Posterior cingulate gyrus (tissue), 11 donors: Measurements from ENCODE around the gene ROBO1.
"Not testable (repeated sequence)": the region's sequence is repeated elsewhere in the genome, so short reads cannot be mapped to it uniquely, and the experiment has no call there.

Source experiments
- DNase-seq, 10 donors: peaks; one replicate each; pipeline versions ENCODE4 v3.0.0 to v3.0.0-alpha.2; 2020 to 2021; ENCODE audit warnings: mixed read lengths in 3 of 10
- intact Hi-C: fragments of 100-400 bp; cut with DNase I; formaldehyde crosslinking; loops from one replicate; pipeline ENCODE4 v1.15.1; 2023

The ROBO1 gene

DNA sequence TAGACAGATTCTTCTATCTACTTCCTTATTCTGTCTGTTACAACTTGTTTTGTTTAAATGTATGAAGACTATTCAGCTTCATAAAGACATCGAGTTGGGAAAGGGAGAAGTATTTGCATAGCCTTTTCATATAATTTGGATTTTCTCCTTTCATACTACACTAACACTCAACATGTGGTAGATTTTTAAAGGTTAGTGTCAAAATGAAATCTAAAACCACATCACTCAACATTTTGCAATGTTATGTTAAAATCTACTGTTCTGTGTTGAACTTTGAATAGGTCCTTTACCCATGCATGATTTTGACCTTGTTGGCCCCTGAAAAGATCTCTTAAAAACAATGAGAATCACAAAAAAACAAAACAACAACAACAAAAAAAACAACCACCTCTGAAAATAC lies 860.9 kb downstream of the ROBO1 start:
- intact Hi-C loops, result no loop called here
- DNase-seq, result no peak

DNA sequence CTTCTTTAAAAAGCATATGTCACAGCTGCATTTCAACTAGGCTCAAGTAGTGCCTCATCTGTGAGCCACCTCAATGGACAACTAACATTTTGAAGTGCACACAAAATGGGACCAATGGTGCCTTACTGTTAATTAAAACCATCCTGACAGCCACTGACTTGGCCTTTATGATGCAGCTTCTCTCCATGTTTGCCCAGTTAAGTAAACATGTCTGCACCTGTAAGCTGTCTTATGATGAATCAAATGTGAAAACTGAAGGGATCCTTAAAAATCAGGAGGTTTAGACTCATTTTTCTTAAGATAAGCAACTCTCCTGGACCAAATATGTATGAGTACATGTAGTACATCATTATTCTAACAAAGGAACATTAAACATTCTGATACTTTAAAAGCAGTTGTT lies 861.6 kb downstream of the ROBO1 start:
- DNase-seq, result no peak
- intact Hi-C loops, result no loop called here

DNA sequence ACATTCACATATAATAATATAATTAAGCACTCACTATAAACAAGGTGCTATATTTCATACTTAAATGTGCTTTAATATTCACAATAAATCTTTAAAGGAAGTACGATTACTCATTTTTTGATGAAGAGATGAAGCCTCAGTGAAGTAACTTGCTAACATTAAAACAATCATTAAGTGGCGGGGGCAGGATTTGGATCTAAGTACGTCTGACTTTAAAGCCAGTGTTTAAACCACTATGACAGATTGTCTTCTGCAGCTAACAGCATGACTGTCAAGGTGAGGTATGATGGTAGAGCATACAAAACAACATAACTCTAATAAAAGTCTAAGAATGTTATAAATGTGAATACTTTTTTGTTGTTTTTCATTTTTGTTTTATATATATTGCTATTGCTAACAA lies 862.1 kb downstream of the ROBO1 start:
- intact Hi-C loops, result no loop called here
- DNase-seq, result no peak

DNA sequence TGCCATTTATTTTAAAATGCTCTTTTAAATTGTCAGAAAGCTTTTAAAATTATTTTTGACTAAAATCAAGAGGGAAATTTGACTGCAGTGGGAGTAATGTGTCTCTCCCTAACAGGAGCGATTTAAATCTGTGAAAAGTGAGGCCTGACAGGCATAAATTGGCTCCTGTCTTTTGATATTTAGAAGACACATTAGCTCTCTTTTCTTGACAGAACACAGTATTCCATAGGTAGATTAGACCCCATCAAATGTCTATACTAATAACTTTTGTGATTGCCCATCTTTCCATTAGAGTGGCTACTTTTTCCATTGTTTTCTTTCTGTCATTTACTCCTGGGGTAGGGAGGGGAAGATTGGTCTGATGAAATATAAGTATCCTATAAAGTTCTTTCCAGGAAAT lies 866.3 kb downstream of the ROBO1 start:
- intact Hi-C loops, result no loop called here
- no peak for DNase-seq

- intact Hi-C loops, result no loop called here
- no peak for DNase-seq
These were observed 866.9 kb downstream of the ROBO1 start for GRCh38 chr3:78900880-78901279.

- DNase-seq, result no peak
- intact Hi-C loops, result no loop called here
These were observed 867.4 kb downstream of the ROBO1 start for GRCh38 chr3:78900426-78900825.

GRCh38 chr3:78895528-78895927 lies 872.3 kb downstream of the ROBO1 start:
- DNase-seq, result no peak
- intact Hi-C loops, result loop anchor here (10.0 kb wide), 1 partner anchor 231 kb away; no protein-coding TSS in a partner anchor

GRCh38 chr3:78894787-78895186 lies 873.0 kb downstream of the ROBO1 start:
- no peak for DNase-seq
- intact Hi-C loops, result loop anchor here (10.0 kb wide), 1 partner anchor 230 kb away; no protein-coding TSS in a partner anchor

DNA sequence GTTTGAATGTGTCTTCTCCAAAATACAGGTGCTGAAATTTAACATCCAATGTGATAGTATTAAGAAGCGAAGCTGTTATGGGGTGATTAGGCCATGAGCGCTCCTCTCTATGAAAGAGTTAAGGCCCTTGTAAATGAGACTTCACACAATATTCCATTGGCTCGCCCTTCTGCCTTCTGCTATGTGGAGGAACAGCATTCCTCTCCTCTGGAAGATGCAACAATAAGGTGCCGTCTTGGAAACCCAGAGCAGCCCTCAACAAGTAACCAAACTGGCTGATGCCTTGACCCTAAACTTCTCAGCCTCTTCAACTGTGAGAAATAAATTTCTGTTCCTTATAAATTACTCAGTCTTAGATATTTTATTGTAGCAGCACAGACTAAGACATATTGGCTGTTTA lies 874.6 kb downstream of the ROBO1 start:
- intact Hi-C loops, result loop anchor here (10.0 kb wide), 1 partner anchor 228 kb away; no protein-coding TSS in a partner anchor
- no peak for DNase-seq

GRCh38 chr3:78889348-78889747 lies 878.5 kb downstream of the ROBO1 start:
- intact Hi-C loops, result loop anchor here (10.0 kb wide), 1 partner anchor 125 kb away; no protein-coding TSS in a partner anchor

GRCh38 chr3:78888635-78889034 lies 879.2 kb downstream of the ROBO1 start:
- DNase-seq, result no peak
- intact Hi-C loops, result loop anchor here (10.0 kb wide), 1 partner anchor 126 kb away; no protein-coding TSS in a partner anchor

More at GRCh38 chr3:78889348-78889747, 878.5 kb downstream of the ROBO1 start:
- no peak for DNase-seq

- intact Hi-C loops, result loop anchor here (10.0 kb wide), 1 partner anchor 127 kb away; no protein-coding TSS in a partner anchor
- no peak for DNase-seq
These were observed 880.2 kb downstream of the ROBO1 start for GRCh38 chr3:78887547-78888011.

GRCh38 chr3:78887029-78887428 lies 880.8 kb downstream of the ROBO1 start:
- intact Hi-C loops, result loop anchor here (10.0 kb wide), 1 partner anchor 128 kb away; no protein-coding TSS in a partner anchor
- DNase-seq, result no peak

GRCh38 chr3:78884567-78884966 lies 883.2 kb downstream of the ROBO1 start:
- not testable (repeated sequence) for DNase-seq
- intact Hi-C loops, result loop anchor here (10.0 kb wide), 1 partner anchor 130 kb away; no protein-coding TSS in a partner anchor

DNA sequence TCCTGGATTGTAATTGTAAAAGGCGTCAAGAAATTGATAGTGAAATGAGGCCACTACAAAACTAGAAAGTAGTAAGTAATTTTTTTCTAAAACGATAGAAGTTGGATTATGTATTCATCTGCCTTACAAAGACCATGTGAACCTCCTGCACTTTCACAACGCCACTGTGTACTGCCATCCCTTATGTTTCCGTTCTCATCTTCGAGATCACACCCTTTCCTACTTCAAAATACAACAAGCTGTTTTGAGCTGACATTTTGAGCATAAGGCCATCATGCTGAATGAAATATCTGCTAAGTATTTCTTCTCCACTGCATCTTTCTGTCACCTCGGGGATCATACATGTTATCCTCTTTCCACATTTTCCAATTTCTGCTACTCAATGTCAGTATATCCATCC lies 885.5 kb downstream of the ROBO1 start:
- DNase-seq, result no peak

GRCh38 chr3:78881501-78881900 lies 886.3 kb downstream of the ROBO1 start:
- DNase-seq, result no peak
- intact Hi-C loops, result loop anchor here (10.0 kb wide), 1 partner anchor 133 kb away; no protein-coding TSS in a partner anchor

More for the DNA sequence above, 885.5 kb downstream of the ROBO1 start:
- intact Hi-C loops, result loop anchor here (10.0 kb wide), 1 partner anchor 133 kb away; no protein-coding TSS in a partner anchor

- no peak for DNase-seq
- intact Hi-C loops, result loop anchor here (10.0 kb wide), 1 partner anchor 134 kb away; no protein-coding TSS in a partner anchor
These were observed 887.0 kb downstream of the ROBO1 start for GRCh38 chr3:78880603-78881461.

- intact Hi-C loops, result no loop called here
- DNase-seq, result no peak
These were observed 888.4 kb downstream of the ROBO1 start for GRCh38 chr3:78879295-78879860.

DNA sequence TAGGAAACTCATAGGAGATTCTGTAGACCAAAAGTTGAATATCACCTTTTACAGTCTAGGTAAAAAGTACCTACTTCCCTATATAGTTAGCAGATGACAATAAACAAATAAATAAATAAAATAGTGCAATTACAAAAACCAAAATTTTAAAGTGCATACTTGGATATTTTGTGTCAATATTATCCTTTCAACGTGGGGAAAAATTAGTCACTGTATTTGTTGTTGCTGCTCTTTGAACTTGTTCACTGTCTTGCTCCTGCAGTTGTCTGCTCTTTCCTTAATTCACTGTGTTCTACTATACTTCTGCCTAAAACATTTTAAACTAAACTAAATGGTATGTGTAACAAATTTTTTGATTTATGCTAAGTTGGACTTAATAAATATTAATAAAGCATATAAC lies 889.0 kb downstream of the ROBO1 start:
- no peak for DNase-seq
- intact Hi-C loops, result no loop called here

GRCh38 chr3:78878011-78878410 lies 889.8 kb downstream of the ROBO1 start:
- DNase-seq, result no peak
- intact Hi-C loops, result no loop called here

GRCh38 chr3:78875851-78876250 lies 891.9 kb downstream of the ROBO1 start:
- DNase-seq, result no peak
- intact Hi-C loops, result no loop called here
